HepG2 (cell line): Measurements from ENCODE around the gene RING1. TPM values are rescaled to one million over a fixed set of nuclear protein-coding genes. Genes with fewer than 3 reads are reported as not detected.
A peak's percentile ranks its signal among the peaks of the same experiment; 100 is the strongest.

Experiments used
- ARNT2 ChIP-seq: sonication (generic); formaldehyde crosslinking; IDR thresholded peaks from 2 replicates; pipeline ENCODE4 v1.8.0; 2022; ENCODE audit warnings: mild to moderate bottlenecking, low read depth, missing genetic modification reagents, moderate library complexity
- ARNTL ChIP-seq: sonication (generic); formaldehyde crosslinking; IDR thresholded peaks from 2 replicates; pipeline ENCODE4 v1.4.0; 2020; ENCODE audit warnings: mild to moderate bottlenecking, missing genetic modification reagents
- CBX1 ChIP-seq: IDR thresholded peaks from one replicate; pipeline ENCODE4 v1.6.1; 2016; ENCODE audit warnings: antibody characterized with exemption, low read depth
- FOXK1 ChIP-seq: sonication (generic); formaldehyde crosslinking; IDR thresholded peaks from 2 replicates; pipeline ENCODE4 v1.4.0; 2020; ENCODE audit warnings: low read depth, missing genetic modification reagents, borderline replicate concordance
- GTF2F1 ChIP-seq: fragments of 150-350 bp; IDR thresholded peaks from 2 replicates; pipeline ENCODE4 v1.6.1; 2014; ENCODE audit warnings: low read length
- HBP1 ChIP-seq: IDR thresholded peaks from 2 replicates; pipeline ENCODE4 v1.6.1; 2016; ENCODE audit warnings: low read depth, control low read depth
- HDAC2 ChIP-seq: sonication (generic); formaldehyde crosslinking; IDR thresholded peaks from 2 replicates; pipeline ENCODE4 v1.4.0; 2020; ENCODE audit warnings: missing genetic modification reagents
- HOMEZ ChIP-seq: IDR thresholded peaks from 2 replicates; pipeline ENCODE4 v1.6.1; 2016; ENCODE audit warnings: low read depth
- ISL2 ChIP-seq: sonication (generic); formaldehyde crosslinking; IDR thresholded peaks from 2 replicates; pipeline ENCODE4 v1.5.0; 2020; ENCODE audit warnings: missing genetic modification reagents
- NR2F6 ChIP-seq, 2 experiments: IDR thresholded peaks; 2 replicates each; pipeline ENCODE4 v1.6.1; 2016; ENCODE audit warnings: antibody characterized with exemption in 1 of 2, mild to moderate bottlenecking in 1 of 2
- PHF20 ChIP-seq: sonication (generic); formaldehyde crosslinking; IDR thresholded peaks from 2 replicates; pipeline ENCODE4 v1.5.0; 2020; ENCODE audit warnings: mild to moderate bottlenecking, missing genetic modification reagents
- SNAPC5 ChIP-seq: sonication (generic); formaldehyde crosslinking; IDR thresholded peaks from 2 replicates; pipeline ENCODE4 v1.8.1; 2023; ENCODE audit warnings: mild to moderate bottlenecking, missing genetic modification reagents, borderline replicate concordance
- TCF12 ChIP-seq, 2 experiments: fragments of 450-650 bp in 1 of 2; sonication (generic) in 1 of 2; formaldehyde crosslinking in 1 of 2; IDR thresholded peaks; 2 replicates each; pipeline versions ENCODE4 v1.6.1 to v1.8.0; 2017 to 2022; ENCODE audit warnings: antibody characterized with exemption in 1 of 2, mild to moderate bottlenecking in 1 of 2, missing genetic modification reagents in 1 of 2, moderate library complexity in 1 of 2
- U2AF2 ChIP-seq: fragments of 200-400 bp; formaldehyde crosslinking; IDR thresholded peaks from 2 replicates; pipeline ENCODE4 v1.6.1; 2017; ENCODE audit warnings: low read depth, mild to moderate bottlenecking, low read length
- WIZ ChIP-seq: sonication (generic); formaldehyde crosslinking; IDR thresholded peaks from 2 replicates; pipeline ENCODE4 v1.5.1; 2020; ENCODE audit warnings: mild to moderate bottlenecking, missing genetic modification reagents
- ZEB1 ChIP-seq: IDR thresholded peaks from 2 replicates; pipeline ENCODE4 v1.6.1; 2012; ENCODE audit warnings: mild to moderate bottlenecking, low read depth, inconsistent platforms; ENCODE audit not compliant: insufficient replicate concordance
- ZFP62 ChIP-seq: sonication (generic); formaldehyde crosslinking; IDR thresholded peaks from 2 replicates; pipeline ENCODE4 v1.4.0; 2020; ENCODE audit warnings: missing genetic modification reagents
- ZNF552 ChIP-seq: sonication (generic); formaldehyde crosslinking; IDR thresholded peaks from 2 replicates; pipeline ENCODE4 v1.9.0; 2022; ENCODE audit warnings: missing genetic modification reagents, mild to moderate bottlenecking, borderline replicate concordance
- polyA plus RNA-seq, 8 experiments: library from polyadenylated mRNA; depleted of rRNA in 3 of 8; stranded (reverse) in 7 of 8; unstranded in 1 of 8; fragments of >200 nt; fragmentation: Illumina TruSeq in 4 of 8; extraction: Trizol in 4 of 8; gene quantifications; 2 replicates each; pipeline versions ENCODE4 v1.2.1 to v1.2.3, GENCODE V29; 2011 to 2016; ENCODE audit warnings: low read depth in 4 of 8, missing spikeins in 1 of 8, mixed read lengths in 1 of 8; ENCODE audit not compliant: insufficient read depth in 1 of 8
- total RNA-seq, 5 experiments: library from RNA; depleted of rRNA; stranded (reverse); fragments of >200 nt; fragmentation: Illumina TruSeq; extraction: Trizol; gene quantifications; 2 replicates each; pipeline ENCODE4 v1.2.3, GENCODE V29; 2016; ENCODE audit warnings: low read depth in 1 of 5
- TF ChIP-seq, protein P1 (sequence below): sonication (generic); formaldehyde crosslinking; IDR thresholded peaks from 2 replicates; pipeline ENCODE4 v1.4.0; 2020; ENCODE audit warnings: missing genetic modification reagents, borderline replicate concordance
- TF ChIP-seq, protein P2 (sequence below): IDR thresholded peaks from 2 replicates; pipeline ENCODE4 v1.4.0; 2020; ENCODE audit warnings: mild to moderate bottlenecking, missing genetic modification reagents

RING1 gene
- total and polyA plus RNA-seq, 2 of the 13 experiments (the other 11 are each of a cell fraction or from before 2014, with no cell fraction given): 23.9 to 33.6 TPM

GRCh38 chr6:33248932-33249731 is 40.8 kb downstream of the RING1 start (continued):
- TF ChIP-seq ARNT2 (CRISPR knock-in tag): peak; percentile 84; the same call in 1 of the 2 replicates
- peak; percentile 27; the same call in 1 of the 2 replicates for TF ChIP-seq WIZ (CRISPR knock-in tag)
- no peak for TF ChIP-seq FOXK1 (CRISPR knock-in tag)
- no peak for TF ChIP-seq ZFP62 (CRISPR knock-in tag)
- TF ChIP-seq NR2F6 (IDR thresholded peaks at IDR 0.05): 0 out of 2 replicates have a peak, but pooled peaks have one; percentile 11
- peak; percentile 52 for TF ChIP-seq NR2F6 (CRISPR knock-in tag; IDR thresholded peaks at IDR 0.05)
- TF ChIP-seq ZNF552 (CRISPR knock-in tag): no peak
- TF ChIP-seq, protein P1, sequence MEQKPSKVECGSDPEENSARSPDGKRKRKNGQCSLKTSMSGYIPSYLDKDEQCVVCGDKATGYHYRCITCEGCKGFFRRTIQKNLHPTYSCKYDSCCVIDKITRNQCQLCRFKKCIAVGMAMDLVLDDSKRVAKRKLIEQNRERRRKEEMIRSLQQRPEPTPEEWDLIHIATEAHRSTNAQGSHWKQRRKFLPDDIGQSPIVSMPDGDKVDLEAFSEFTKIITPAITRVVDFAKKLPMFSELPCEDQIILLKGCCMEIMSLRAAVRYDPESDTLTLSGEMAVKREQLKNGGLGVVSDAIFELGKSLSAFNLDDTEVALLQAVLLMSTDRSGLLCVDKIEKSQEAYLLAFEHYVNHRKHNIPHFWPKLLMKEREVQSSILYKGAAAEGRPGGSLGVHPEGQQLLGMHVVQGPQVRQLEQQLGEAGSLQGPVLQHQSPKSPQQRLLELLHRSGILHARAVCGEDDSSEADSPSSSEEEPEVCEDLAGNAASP (CRISPR knock-in tag): peak; percentile 100
- no peak for TF ChIP-seq TCF12 (IDR thresholded peaks at IDR 0.05)
- TF ChIP-seq TCF12 (CRISPR knock-in tag; IDR thresholded peaks at IDR 0.05): peak; percentile 54; the same call in 1 of the 2 replicates
- TF ChIP-seq, protein P2, sequence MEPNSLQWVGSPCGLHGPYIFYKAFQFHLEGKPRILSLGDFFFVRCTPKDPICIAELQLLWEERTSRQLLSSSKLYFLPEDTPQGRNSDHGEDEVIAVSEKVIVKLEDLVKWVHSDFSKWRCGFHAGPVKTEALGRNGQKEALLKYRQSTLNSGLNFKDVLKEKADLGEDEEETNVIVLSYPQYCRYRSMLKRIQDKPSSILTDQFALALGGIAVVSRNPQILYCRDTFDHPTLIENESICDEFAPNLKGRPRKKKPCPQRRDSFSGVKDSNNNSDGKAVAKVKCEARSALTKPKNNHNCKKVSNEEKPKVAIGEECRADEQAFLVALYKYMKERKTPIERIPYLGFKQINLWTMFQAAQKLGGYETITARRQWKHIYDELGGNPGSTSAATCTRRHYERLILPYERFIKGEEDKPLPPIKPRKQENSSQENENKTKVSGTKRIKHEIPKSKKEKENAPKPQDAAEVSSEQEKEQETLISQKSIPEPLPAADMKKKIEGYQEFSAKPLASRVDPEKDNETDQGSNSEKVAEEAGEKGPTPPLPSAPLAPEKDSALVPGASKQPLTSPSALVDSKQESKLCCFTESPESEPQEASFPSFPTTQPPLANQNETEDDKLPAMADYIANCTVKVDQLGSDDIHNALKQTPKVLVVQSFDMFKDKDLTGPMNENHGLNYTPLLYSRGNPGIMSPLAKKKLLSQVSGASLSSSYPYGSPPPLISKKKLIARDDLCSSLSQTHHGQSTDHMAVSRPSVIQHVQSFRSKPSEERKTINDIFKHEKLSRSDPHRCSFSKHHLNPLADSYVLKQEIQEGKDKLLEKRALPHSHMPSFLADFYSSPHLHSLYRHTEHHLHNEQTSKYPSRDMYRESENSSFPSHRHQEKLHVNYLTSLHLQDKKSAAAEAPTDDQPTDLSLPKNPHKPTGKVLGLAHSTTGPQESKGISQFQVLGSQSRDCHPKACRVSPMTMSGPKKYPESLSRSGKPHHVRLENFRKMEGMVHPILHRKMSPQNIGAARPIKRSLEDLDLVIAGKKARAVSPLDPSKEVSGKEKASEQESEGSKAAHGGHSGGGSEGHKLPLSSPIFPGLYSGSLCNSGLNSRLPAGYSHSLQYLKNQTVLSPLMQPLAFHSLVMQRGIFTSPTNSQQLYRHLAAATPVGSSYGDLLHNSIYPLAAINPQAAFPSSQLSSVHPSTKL (CRISPR knock-in tag): no peak
- peak; percentile 13; the same call in 1 of the 2 replicates for TF ChIP-seq HOMEZ (CRISPR knock-in tag)
- TF ChIP-seq ISL2 (CRISPR knock-in tag): 0 out of 2 replicates have a peak, but pooled peaks have one; percentile 21
- no peak for TF ChIP-seq GTF2F1
- peak; percentile 46; the same call in 1 of the 2 replicates for TF ChIP-seq HDAC2 (CRISPR knock-in tag)
- TF ChIP-seq ZEB1: no peak
- peak; percentile 31; the same call in 1 of the 2 replicates for TF ChIP-seq ARNTL (CRISPR knock-in tag)
- TF ChIP-seq SNAPC5 (CRISPR knock-in tag): no peak
- TF ChIP-seq PHF20 (CRISPR knock-in tag): peak; percentile 77; the same call in 1 of the 2 replicates
- peak; percentile 74; the same call in 1 of the 2 replicates for TF ChIP-seq HBP1 (CRISPR knock-in tag)
- TF ChIP-seq U2AF2: no peak
- TF ChIP-seq CBX1: peak; percentile 23
